Stomach (tissue), 4 donors: Measurements from ENCODE around the gene KRT8.

Source experiments
- CTCF ChIP-seq, 7 experiments: fragments of 450-650 bp in 4 of 7; fragments of 200-600 bp in 3 of 7; sonication (generic) in 3 of 7; IDR thresholded peaks; one replicate each; pipeline ENCODE4 v1.5.1; 2016 to 2019; ENCODE audit warnings: antibody characterized with exemption in 7 of 7, control low read depth in 2 of 7, mild to moderate bottlenecking in 1 of 7
- POLR2A ChIP-seq, 4 donors: fragments of 450-650 bp; IDR thresholded peaks; one replicate each; pipeline ENCODE4 v1.6.1; 2016; ENCODE audit warnings: antibody characterized with exemption in 4 of 4, control low read depth in 2 of 4, mild to moderate bottlenecking in 1 of 4, moderate library complexity in 1 of 4
- POLR2AphosphoS5 ChIP-seq, 3 donors: sonication (generic); formaldehyde crosslinking; IDR thresholded peaks; one replicate each; pipeline ENCODE4 v1.6.1; 2016; ENCODE audit warnings: antibody characterized with exemption in 3 of 3

GRCh38 chr12:52920937-52921336 lies 16.1 kb upstream of the KRT8 start:
- no peak for TF ChIP-seq CTCF (IDR thresholded peaks at IDR 0.05)
- no peak for TF ChIP-seq POLR2A (IDR thresholded peaks at IDR 0.05)
- no peak for TF ChIP-seq POLR2AphosphoS5 (IDR thresholded peaks at IDR 0.05)
